Endometrium (tissue), 2 donors: ENCODE measurements around the gene PTTG1IP.

ENCODE experiments used
- FAIRE-seq: peaks from 2 replicates; lab custom pipeline; 2012; peaks lifted over from hg19 to GRCh38; lab: Jason Lieb, UNC
- donor health status: control.
- donor health status: control.

PTTG1IP gene

DNA sequence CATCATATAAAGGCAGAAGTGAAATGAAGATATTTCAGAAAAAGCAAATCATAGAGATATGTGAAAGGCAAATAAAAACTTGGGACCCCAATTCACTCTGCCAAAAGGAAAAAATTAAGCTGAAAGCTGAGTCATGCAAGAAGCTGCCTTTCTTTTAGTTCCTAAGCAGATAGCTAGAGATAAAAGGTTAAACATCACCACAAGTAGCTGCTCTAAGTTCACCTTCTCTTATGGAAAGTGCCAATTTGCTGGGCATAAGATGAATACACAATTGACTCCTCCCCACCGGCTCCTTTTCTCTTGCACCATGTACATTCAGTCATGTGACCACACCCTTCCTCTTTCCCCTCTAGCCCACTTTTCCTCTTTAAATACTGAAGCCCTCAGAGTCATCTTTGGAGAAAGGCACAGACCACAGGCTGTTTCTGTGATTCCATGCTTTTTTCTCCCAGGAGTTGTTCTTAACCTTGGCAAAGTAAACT is 50.3 kb downstream of the PTTG1IP start:
- no peak for FAIRE-seq

DNA sequence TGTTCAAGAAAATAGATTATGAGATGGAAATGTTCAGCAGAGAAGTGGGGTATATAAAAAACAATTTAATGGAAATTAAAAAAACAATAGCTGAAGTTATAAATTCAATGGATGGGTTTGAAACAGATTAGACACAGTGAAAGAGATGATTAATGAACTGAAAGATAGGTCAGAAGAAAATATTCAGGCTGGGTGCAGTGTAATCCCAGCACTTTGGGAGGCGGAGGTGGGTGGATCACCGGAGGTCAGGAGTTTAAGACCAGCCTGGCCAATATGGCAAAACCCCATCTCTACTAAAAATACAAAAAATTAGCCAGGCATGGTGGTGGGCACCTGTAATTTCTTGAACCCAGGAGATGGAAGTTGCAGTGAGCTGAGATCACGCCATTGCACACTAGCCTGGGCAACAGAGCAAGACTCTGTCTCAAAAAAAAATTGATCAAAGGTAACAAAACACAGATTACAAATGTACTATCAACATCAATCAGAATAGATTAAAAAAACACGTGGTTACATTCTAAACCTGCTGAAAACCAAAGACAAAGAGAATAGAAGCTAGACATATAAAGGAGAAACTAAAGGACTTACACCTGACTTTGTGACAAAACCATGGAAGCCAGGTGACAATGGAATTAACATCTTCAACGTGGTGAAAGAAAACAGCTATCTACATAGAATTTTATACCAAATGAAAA is 50.9 kb downstream of the PTTG1IP start:
- no peak for FAIRE-seq

DNA sequence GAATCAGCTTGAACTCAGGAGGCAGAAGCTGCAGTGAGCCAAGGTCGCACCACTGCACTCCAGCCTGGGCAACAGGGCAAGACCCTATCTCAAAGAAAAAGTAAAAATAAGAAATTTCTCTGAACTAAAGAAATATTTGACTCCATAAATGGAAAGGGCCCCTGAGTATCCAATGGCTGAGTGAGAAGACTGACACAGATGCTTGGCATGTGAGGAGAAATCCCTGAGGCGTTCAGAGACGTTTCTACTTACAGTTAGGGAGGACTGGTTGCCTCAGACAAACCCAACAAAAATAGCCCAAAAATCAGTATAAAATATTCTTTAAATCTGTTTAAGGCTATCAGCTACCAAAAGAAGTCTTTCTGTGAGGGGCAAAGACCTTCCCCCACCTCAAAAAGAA is 52.6 kb downstream of the PTTG1IP start:
- FAIRE-seq = no peak

DNA sequence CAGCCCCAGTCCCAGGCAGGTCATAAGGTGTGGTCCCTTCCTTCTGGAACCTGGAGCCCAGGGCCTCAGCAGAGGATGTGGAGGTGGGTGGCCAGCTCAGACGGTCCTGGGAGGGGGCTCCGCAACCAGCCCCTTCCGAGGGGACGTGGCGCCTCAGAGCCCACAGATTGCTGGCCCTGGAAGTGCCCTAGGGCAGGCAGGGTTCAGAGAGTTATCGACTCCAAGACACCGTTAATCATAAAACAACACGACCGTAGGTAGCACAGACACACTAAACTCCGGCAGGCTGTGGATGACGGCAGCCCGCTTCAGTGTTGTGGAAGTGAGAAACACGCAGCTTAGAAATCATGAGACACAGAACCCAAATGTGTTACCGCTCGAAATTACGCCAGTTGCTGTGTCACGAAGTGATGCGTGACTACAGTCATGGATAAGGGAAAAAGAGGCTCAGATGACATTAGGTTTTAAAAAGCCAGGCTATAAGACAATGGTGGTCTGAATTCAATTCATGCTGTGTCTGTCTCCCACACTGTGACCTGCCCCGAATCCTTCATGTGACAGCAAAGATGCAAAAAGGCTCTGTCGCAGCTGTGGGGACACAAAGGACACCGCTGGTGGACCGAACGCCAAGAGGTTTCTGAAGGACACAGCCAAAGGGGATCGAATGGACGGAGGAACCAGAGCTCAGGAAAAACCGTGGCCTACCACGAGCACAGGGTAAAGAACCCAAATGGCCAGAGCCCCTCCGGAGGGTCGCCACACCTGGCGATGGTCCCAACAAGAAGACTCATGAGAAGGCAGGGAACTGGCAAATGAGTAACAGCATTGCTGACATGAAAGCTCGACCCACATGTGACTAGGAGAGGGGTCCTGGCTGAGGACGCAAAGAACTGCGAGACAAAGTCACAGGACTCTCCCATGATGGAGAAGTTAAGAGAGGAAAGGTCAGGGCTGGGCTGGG is 53.9 kb downstream of the PTTG1IP start:
- FAIRE-seq = no peak

DNA sequence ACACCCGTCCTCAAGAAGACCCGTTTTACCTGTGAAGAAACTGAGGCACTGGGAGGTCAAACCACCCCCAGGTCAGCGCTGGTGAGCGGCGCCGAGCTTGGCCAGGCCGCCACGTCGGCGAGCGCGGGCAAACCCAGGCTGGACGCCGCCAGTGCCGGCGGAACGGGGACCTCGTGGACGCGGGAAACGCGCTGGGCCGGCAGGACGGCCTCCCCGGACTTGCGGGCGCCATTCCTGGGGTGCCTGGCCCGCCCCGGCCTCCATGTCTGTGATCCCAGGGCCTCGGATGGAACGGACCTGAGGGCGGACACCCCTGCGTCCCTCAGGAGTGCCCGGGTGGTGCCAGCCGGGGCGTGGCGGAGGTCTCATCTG is 54.9 kb downstream of the PTTG1IP start:
- FAIRE-seq = no peak

DNA sequence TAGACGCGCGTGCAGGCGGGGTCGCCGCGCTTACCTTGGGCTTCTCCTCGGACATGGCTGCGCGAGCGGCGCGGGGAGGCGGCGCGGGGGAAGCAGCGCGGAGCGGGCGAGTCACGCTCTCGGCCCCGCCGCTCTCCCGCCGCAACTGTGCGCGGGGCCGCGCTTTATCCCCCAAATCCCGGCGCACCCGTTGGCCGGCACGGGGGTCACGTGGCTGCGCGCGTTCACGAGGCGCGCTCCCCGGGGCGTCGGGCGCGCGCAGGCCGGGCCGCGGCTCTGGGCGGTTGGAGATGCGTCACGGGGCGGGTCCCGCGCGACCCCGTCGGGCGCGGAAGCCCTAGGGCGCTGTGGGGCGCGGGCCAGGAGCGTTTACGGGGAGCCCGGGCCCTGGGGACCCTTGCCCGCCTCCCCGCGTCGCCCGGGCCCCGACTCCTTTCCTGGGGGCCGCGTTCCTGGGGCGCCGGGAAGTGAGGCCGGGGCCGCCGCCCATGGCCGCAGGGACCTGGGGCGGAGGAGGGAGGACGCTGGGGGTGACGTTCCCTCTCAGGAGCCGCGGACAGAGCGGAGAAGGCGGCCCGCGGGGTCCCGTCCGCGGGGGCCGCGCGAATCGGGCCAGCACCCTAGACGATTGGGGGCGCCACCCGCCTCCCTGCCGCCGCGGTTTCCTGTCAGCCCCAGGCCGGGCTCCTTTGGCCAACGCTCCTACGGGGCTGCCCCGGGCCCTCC is 55.4 kb downstream of the PTTG1IP start, which contains the start of gene SUMO3:
Gene SUMO3, minus strand, starts transcription at position 149 of the 726 bp plus-strand sequence. Its CDS starts 94 bp downstream, at position 55.
- FAIRE-seq = no peak

DNA sequence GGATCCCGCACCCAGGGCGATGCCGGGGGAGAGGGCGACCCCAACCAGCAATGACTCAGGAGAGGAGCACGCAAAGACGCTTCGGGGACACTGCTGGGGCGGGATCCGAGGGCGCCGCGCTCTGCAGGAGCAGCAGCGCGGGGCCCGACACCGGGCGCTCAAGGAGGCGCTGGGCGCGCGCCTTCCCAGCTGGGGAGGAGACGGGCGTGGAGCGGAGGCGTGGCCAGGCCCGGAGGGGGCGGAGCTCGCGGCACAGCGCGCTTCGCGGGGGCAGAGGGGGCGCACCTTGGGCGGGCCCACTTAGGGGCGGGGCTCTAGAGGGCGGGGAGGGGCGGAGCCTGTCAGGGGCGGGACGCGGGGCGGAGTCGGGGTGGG is 56.0 kb downstream of the PTTG1IP start:
- FAIRE-seq = no peak

DNA sequence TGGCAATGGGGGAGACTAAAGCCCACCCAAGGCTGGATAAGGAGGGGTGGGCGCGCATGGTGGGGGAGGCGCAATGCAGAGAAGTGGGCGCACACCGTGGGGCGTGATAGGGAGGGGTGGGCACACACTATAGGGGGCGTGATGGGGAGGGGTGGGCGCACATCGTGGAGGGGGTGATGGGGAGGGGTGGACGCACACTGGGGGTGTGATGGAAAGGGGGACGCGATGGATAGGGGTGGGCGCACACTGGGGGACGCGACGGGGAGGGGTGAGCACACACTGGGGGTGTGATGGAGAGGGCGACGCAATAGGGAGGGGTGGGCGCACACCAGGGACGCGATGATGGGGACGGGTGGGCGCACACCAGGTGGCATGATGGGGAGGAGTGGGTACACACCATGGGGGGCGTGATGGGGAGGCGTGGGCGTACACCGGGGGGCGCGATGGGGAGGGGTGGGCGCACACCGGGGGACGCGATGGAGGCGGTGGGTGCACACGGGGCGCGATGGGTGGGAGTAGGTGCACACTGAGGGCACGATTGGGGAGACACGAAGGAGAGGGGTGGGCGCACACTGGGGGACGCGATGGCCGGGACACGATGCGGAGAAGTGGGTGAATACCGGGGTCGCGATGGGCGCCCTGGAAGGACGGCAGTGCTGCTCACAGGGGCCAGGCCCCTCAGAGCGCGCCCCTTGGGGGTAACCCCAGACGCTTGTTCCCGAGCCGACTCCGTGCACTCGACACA is 56.6 kb downstream of the PTTG1IP start:
- no peak for FAIRE-seq

DNA sequence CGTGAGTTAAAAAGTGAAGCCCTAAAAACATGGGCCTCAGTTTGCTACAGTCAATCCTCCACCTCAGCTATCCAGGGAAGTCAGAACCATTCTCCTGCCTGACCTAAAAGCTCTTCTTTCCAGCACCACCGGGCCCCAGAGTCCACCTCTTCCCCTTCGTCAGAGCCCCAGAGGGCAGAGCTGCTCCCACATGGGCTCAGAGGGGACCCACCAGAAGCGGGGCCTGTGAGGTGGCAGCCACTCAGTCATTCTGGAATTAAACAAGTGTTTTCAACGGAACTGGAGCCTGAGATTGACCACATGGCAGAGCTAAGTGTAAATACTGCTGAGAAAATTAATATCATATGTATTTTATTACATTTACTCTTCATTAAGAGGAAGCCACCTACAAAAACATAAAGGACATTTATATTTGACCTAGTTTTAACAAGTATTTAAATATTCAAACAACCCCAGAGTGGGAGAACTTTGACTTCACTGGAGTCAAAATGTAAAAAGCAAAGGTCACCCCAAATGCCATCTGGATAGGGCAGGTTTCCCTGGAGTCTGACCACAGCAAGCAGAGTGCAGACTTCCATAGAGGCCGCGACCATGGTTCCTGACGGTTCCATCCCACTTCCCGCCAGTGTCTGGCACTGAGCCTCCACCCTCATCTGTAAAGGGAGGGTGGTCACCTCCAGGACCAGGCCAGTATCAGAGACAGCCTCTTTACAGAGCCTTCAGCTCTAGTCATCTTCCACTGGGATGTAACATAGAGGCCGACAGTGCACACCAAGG is 57.5 kb downstream of the PTTG1IP start:
- FAIRE-seq = no peak

DNA sequence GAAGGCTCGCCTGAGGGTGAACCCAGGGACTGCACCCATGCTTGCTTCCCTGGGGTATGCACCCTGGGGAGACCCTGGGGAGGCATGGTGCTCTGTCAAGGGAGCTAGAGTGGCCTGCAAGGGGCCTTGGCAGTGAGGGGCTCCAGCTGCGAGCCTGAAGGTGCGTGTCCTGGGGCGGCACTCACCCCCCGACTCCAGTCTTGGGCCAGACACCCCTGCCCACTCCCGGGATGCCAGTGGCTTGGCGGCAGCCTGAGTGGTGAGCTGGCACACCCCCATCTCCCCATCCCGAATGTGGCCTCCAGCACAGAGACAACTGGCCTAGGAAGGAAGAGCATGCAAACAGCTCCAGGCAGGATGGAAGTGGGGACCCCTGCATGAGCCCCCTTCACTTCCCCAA is 58.3 kb downstream of the PTTG1IP start:
- no peak for FAIRE-seq

DNA sequence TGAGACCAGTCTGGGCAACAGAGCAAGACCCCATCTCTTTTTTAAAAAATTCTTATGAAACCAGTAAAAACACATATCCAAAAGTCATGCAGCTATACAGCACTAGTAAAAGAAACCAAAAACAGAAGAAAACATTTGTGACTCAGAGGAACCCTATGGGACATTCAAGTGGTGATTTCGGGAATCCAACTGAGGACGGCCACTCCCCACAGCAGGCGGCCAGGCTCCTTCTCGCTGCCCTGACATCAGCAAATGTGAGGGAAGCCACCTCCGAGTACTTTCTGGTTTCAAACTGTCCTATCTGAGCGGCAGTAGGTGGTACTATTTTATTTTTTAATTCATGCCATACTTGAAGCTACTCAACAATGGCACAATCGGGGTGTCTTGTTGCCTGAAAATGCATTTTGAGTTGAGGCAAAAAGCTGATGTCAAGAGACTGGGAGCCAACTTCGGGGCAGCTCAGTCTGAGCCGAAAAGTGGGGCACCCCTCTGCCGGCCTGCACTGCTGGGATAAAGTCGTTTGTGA is 58.9 kb downstream of the PTTG1IP start:
- FAIRE-seq = no peak

DNA sequence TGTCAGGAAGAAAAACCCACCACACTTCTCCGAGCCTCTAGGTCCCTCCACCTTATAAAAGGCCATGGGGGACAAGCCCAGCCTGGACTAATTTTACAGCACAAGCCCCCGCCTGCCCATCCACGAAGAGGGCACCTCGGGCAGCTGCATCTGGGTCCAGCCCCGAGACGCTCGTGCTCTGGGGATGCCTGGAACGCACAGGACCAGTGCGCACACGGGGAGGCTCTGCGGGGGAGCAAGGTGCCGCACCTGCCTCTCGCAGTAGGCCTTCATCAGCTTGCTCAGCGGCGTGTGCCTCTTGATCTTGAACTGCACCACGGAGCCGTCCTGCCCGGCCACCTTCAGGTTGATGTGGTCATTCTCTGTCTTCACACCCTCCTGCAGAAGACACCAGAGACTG is 59.8 kb downstream of the PTTG1IP start:
- FAIRE-seq = no peak

DNA sequence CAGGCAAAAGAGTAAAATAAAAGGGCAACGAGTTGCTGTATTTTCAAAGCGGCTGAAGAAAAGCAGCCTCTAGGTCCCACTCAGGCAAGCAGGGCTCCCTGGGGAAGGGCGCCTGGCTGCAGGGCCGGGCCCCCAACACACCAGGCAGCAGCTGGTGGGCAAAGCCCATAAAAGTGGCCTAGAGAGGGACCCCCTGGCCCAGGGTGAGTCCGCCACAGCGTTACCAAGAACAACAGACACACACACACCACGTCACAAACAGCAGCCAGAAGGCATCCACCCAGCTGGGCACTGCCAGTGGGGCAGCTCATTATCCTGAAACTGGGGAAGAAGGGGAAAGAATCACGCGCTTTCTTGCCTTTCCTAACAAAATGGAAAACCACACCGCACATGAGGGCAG is 60.3 kb downstream of the PTTG1IP start:
- no peak for FAIRE-seq

DNA sequence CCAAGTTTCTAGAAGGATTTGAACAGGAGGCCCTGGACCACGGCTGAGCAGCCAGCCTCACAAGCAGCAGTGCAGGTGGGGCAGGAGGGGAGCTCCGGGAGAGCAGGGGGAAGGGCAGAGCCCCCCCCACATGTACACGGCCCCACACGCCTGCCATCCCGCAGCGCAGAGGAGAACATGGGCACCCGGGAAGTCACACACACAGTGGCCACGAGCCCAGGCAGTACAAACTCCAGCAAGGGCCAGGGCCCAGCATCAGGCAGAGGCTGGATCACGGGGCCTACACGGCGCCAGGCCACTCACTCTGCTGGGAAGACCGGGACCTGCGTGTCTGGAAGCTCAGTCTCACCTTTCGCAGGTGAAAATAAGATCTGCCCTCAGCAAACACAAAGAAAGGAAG is 60.9 kb downstream of the PTTG1IP start:
- no peak for FAIRE-seq

DNA sequence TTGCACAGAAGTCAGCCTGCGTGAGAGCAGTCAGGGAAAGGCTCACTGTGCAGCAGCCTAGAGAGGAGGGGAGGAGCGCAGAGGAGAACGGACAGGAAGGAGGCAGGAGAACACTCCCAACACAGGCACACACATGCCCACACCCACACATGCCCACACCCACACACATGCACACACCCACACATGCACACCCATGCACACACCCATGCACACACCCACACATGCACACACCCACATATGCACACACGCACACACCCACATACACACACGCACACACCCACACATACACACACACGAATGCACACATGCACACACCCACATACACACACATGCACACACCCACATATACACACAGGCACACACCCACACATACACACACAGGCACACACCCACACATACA is 62.7 kb downstream of the PTTG1IP start:
- no peak for FAIRE-seq

DNA sequence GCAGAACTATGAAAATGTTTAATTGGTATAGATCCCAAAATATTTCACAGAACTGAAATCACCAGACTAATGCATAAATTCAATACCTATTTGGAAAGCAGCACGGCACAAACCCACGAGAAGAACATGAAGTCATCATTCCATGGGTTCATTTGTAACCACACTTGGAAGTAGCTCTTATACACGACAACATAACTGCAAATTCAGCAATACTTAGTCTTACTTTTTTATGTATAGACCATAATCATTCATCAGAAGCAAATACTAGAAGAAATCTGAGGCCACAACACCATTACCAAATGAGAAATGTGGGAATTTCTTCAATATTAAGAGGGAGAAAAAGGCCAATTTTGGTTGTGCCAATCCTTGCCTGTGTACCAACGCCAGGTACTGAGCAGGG is 67.6 kb downstream of the PTTG1IP start:
- no peak for FAIRE-seq

DNA sequence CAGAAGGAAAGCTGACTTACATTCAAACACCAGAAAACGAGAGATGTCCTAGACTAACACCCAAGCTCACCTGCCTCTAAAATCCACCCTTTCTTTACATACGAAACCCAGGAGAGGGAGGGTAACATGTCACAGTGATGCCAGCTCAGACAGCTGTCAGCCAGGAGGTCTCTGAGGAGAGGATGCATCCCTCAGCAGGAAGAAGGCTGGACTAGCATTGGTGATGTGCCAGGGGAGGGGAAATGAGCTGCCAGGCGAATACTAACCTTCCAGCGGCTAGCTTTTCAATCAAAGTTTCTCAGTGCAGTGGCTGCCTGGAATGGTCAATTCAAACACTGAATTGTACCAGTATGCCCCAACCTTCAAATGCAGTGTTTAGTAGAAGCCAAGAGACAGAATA is 68.3 kb downstream of the PTTG1IP start:
- no peak for FAIRE-seq

DNA sequence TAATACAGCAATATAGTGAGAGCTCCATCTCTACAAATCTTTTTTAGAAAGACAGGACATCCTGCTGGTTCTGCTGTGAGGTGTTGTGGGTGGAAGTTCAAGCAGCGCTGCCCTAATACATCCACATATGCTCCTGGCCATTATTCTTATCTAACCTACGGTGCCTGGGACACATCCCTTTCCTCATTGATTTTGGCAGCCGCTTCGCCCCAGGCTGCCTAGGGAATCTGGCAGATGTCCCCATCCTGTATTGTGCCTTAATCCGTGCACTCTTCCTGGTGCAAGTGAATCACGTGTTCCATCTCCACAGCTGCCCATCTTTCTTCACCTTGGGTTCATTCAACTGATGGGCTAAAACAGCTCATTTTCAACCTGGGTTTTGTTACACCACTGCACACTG is 68.7 kb downstream of the PTTG1IP start:
- FAIRE-seq = no peak

DNA sequence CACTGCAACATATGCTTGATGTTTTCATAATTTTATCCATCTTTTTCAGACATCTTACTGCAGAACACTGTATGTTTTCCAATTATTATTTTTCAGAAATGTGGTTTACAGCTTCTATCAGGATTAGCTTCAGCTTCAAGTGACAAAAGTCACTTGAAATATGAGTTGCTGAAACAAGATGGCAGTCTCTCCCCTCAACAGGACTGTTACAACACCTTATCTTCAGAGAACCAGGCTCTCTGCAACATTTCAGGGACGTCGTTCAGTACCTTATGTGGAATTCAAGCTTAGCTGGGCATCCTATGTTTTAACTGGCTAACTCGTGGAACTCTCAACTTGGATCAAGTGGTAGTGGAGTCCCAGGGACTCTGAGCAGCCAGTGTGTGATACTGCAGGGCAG is 69.8 kb downstream of the PTTG1IP start:
- FAIRE-seq = no peak

DNA sequence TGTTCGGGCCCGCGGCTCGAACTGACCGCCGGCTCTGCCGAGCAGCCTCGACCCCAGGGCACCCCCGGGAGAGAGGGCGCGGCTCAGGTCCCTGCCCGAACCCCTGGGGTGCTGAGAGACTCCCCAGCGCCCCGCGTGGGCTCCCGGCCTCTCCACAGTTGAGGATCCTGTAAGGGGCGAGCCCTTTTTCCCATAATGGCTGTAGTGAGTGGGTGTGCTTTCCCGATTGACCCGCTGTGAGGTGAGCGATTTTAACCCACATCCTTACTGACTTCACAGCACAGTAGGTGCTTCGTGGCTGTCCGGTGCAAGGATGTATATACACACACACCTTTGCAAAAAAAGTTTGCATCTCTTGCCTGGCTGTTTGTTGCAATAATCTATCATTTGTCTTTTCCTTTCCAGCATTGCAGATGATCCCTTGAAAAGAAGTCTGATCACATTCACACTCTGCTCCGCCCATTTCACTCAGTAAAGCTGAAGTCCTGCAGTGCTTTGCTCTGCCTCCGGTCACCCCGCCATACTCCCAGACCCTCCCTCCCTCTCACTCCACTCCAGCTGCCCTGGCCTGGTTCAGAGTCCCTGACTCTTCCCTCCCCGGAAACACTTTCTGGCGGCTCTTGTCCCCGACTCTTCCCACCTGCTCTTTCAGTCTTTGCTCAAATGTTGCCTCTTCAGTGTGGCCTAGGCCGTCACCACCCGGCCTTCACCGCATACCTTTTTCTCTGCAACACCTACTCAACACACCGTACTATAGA is 70.9 kb downstream of the PTTG1IP start:
- no peak for FAIRE-seq
